Stimulated activated naive CD4-positive, alpha-beta T cell treated with Interleukin-2 at 50 U/mL for 16 hours (primary cell): ENCODE data around the gene SORCS2.

Experiments
- DNase-seq: peaks from one replicate; lab custom pipeline; 2025; lab: John Stamatoyannopoulos, UW

SORCS2 gene

DNA sequence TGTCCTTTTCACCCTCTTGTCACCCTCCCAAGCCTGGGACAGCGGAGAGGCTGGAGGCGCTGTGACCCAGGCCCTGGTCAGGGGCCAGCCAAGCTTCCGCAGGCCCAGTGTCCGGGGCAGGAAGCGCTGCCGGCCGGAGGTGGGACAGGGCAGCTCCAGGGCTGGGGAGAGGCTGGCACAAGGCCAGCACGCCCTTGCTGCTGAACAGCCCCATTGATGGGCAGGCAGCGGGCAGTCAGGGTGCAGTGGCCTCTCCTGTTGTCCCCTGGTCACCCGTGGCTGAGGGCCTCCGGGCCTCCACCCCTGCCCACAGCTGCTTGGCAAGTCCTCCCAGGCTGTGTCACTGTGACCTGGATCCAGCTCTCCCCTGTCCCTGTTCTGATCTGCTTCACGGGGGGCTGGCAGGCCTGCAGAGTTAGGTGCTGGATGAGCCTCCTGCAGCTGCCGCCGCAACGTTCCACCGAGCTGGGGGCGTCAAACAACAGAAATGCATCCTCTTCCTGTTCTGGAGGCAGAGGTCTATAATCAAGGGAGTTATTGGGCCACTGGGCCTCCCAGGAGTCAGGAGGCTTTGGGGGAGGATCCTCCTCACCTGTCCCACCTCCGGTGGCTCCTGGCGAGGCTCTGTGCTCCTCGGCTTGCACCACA, 134.5 kb downstream of the SORCS2 start:
- no peak for DNase-seq

DNA sequence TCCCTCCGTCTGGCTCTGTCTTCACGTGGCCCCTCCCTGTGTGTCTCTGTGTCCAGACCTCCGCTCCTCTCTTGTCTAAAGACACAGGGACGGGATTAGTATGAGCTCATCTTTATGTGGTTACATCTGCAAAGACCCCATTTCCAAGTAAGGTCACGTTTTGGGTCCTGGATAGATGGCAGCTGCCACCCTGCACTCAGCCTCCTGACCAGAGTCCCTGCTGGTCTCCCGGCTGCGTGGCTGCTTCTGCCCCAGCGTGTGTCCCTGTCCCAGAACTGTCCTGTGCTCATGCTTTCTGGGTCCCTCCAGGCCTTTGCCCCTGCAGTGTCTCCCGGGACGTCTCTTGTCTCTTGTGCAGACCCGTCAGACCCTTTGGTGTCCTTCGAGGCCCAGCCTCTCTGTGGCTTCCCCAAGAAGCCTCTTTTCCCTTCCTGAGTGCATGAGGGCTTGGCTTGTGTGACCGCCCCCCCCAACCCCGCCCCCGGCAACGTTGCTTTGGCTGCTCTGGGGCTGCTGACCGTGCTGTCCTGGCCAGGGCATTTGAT, 135.1 kb downstream of the SORCS2 start:
- no peak for DNase-seq

DNA sequence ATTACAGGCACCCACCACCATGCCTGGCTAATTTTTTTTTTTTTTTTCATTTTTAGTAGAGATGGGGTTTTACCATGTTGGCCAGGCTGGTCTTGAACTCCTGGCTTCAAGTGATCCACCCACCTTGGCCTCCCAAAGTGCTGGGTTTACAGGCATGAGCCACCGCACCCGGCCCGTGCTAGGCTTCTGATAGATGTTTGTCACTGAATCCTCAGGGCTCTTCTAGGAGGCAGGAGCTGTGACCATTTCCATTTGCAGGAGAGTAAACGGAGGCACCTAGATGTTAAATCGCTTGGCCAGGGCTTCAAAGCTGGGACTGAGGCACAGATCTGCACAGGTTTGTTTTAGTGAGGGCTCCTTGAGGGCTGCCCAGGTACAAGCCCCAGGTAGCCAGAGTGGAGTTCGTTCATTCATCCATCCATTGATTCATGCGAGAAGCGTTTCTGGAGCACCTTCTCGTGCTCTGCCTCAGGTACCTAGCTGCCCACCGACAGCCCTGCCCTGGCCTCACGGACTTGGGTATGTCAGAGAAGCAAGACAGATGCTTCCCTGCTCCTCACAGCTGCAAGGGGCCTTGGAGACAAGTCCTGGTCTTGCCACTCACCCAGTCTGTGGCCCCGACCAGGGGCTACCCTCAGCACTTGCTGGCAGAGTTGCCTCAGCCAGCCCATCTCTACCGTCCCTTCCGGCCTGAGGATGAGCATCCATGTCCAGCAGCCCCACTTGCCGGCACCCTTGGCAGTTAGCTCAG, 136.0 kb downstream of the SORCS2 start:
- no peak for DNase-seq

DNA sequence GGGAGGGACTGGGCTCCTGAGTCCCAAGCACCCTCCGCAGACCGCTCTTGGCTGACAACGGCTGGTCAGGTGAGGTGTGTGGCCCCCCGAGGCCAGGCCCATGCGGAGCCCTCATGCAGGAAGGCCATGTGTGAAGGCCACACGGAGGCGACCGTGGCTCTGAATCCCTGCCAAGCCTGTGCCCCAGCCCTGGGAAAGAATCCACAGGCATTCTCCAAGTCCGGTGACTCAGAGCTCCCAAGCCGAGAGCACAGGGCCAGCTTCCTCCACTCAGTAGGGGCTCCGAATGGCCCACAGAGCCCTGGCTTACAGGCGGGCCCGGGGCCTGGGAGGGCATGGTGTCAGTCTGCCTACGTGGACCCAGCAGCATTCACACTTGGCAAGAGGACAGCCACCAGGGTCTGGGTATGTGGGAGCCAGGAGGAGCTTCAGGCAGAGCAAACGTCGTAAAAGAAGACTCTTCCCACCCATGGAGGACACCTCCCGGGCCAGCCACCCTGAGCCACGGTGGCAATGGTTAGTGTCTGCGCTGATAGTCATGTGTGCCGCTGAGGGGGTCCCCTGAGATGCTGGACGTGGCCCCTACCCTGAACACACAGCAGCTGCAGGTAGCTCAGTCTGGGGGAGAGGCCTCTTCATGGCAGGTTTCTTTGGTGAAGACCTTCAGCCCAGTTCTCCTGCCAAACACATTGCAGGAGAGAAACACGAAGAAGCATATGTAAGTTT, 136.7 kb downstream of the SORCS2 start:
- no peak for DNase-seq

DNA sequence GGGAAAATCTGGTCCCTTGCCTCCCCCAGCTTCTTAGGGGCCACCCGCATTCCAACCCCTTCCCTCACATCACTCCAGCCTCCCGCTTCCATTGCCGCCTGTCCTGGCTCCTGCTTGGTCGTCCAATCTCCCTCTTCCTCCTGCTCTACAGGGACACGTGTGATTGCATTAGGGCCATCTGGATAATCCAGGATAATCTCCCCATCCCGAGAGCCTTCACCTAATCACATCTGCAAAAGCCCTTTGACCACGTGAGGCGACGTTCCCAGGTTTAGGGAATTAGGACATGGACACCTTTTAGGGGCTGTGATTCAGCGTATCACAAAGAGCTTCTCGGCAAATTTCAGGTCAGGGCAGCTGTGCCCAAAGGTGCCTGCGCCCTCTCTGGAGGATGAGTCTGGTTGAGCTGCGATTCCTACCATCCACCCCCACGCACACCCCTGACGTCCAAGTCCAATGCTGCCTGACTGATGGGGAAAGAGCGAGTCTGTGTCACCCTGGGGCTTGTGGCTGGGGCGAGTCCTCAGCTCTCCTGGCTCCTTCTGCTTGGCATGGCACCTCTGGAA, 137.8 kb downstream of the SORCS2 start:
- DNase-seq, result no peak

DNA sequence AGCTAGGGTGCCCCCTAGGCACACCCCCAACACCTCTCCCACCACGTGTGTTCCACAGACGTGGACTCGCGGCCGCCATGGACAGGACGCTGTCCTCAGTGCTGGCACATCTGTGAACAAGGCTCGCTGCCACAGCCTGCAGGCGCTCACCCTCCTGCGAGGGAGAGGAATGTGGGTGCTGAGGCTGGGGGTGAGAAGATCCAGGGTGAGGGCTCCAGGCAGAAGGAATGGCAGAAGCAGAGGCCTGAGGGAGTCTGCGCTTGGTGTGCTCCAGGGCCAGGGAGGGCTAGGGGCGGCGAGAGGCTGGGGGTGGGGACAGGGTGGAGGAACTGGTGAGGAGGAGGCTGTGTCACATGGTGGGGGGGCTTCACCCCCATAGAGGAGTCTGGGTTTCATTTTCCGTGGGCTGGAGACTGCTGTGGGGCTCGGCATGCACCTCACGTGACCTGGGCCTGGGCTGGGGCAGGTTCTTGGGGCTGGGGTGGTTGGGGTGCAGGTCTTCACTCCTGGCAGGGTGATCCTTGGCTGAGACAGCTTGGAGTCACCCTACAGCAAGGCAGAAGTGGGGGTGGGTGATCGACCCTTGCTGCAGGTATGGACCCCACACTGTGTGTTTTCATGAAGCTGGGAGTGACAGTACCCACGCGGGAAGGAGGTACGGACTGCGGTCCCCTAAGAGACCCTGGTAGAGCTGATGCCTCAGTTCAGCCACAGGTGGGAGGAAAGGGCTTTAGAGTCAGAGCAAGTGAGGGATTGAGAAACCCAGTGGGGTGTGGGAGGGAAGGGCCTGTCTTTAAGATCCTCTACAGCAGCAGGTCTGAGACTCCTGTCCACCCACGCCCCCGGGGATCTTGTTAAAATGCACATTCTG, 138.7 kb downstream of the SORCS2 start:
- no peak for DNase-seq

DNA sequence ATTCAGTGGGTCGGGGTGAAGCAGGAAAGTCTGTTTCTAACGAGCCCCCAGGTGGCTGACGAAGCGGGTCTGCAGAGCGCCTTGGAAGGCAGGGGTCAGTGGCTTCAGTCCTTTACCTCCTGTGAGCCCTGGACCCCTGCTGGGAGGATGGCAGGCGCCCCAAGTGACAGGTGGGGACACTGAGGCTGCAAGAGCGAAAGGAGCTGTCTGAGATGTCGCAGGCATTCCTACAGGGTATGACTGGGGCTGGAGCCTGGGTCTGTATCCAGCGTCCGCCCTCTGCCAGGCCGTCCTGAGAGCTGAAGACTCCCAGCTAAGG, 139.3 kb downstream of the SORCS2 start:
- DNase-seq, result no peak

DNA sequence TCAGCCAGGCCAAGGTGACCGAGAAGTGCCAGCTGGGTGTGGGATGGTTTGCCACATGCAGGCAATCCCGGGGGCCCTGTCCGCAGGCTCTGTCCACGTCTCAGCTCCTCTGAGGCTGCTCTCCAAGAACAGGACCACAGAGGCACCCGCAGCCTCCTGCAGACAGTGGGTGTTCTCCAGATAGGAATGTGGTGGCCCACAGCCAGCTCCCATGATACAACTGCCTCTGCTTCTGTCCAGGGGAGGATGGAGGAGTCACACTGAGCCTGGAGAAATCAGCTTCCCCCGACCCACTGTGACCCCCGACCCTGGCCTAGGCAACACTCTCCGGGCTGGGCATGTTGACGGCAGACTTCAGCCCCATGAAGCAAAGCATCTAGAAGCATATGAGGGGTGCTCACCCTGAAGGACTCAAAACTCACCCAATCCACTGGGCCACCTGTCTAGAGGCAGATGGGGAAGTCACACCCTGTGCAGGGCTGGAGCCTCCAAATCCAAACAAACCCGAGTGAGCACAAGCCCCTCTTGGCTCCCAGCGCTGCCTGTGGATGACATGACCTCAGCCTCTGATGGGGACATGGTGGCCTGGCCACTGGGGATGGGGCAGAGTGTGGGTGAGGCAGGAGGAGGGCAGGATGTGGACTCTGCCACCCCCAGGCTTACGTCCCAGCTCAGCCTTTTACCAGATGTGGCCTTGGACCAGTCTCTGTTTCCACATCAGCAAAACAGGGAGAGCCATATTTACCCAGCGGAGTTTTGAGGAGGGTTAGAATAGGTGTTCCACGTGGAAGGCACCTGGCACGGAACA, 140.1 kb downstream of the SORCS2 start:
- no peak for DNase-seq

DNA sequence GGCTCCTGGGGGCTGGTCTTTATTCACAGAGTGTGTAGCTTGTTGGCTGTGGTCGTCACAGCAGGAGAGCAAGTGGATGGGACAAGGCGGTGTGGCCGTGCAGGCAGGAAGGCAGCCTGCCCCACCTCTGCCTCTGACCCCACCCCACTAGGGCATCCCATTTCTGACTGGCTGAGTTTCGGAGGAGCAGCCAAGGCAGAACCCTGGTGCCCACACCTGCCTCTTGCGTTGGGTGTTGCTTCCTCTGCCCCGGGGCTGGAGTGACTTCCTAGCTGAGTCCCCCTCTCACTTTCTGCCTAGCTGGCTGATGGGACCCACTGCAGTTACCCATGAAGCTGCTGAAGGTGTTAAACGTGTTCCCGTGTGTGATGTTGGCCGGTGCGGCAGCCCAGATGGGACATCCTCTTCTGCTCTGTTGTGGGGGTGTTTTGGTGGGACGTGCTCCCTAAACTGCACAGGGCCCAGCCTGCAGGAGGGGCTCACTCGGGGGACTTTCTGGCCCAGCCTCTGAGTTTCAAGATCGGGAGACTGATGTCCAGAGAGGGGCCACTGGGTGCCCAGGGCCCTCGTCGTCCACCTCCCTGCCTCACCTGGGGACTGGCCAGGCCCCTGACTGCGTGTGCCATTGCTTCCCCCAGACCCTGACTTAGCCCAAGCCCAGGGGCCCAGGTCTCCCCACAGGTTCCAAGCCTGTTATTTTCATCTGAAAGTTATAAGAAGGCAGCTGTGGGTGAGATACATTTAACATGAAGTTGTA, 140.9 kb downstream of the SORCS2 start:
- no peak for DNase-seq

DNA sequence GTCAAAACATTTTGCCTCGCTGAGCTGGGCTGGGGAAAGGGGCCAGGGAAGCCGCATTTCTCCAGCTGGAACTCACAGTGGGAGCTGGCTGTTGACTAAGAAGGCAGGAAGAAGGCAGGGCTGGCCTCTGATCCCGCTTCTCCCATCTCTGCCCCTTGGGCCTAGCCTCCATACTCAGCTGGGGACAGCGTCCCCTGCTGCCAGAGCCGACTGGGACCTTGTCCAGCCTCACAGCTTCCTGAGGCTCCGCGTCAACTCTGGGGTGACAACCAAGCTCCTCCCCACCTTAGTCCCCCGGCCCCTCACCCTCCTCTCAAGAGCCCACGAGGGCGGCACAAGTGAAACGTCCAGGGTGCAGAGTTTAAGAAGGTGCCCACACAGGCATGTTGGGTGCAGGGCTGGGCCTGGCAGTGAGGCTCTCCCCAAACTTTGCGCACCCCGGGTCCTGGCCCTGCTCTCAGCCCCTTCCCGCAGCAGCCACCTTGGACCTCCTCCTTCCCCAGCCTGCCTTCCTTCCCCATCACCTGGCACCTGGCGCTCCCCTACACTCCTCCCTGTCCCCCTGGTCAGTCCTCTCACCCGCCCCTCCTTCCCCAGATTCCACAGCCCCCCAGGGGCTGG, 141.6 kb downstream of the SORCS2 start:
- DNase-seq, result no peak

DNA sequence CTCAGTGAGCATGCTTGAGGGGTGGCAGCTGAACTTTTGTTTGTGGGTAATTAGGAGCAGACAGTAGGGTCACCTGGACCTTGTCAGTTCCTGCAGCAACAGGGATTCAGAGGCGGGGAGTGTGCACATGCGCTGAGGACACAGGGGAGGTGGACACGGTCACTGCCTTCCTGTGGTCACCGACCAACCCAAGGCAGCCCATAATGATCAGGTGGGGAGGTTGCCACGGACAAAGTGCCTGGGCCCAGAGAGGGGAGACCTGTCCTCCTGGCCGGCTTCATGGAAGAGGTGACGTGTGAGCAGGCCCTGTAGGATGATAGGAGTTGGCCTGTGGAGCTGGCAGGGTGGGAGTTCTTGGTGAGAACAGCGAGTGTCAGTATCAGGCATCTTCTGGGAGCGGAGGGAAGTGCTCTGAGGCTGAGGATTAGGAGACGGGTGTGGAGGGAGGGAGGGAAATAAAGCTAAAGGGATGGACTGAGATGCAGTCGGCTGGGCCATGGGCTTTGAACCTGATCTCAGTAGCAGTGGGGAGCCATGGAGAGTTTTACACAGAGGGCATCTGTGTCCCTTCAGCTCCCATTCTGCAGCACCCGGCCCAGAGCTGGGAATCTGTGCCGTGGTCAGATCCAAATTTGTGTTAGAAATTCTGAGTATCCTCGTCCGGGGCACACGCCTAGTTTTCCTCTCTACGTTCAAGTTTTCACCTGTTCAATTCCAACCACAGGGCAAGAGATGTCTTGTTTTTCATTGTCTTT, 142.4 kb downstream of the SORCS2 start:
- no peak for DNase-seq

DNA sequence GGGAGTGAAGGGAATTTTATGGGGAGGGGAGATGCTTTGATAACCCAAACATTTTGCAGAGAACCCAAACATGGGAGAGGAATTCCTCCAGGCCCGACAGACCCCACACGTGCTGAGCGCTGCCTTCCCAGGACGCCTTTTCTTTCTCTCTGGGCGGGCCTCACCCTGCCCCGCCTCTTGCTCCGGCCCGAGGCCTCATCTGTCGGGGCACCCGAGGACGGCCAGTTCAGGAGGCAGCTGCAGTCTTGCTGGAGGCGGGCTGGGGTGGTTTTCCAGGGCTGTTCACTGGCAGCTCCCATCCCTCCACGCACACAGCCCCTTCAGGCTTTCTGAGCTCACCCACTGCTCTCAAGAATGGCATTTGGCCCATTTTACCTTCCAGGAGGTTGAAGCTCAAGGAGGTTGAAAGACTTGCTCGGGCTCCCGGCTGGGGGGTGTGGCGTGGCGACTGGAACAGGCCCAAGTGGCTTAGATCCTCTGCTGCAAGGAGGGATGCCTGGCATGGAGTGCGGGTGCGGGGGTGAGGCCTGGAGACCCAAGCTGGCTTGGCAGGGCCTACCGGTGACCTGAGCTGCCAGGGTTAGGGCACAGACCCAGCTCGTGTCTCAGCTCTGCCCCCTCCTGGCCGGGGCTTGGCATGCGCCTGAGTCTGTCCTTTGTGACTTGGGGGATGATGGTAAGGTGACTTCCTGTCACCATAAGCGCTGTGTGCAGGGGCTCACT, 143.2 kb downstream of the SORCS2 start:
- DNase-seq, result peak; percentile 13

DNA sequence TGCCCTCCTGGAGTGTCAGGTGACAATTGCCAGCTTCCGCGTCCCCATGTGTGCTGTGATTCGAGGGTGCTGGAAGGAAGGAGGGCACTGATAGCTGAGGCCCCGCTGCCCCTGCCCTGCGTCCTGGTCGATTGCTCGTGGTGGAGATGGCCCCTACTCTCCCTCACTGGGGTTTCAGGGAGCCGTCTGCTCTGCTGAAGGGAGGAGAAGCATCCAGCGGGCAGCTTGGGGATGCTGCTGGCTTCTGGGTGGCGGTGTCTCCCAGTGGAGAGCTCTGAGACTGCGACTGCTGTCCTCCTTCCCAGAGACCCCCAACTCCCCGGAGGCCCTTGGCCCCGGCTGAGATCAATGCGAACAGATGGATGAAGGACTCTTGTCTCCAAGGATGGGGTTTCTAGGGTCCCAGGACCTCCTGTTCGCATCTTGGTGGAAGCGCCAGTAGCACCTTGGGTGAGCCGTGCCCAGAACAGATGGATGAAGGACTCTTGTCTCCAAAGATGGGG, 143.8 kb downstream of the SORCS2 start:
- no peak for DNase-seq

DNA sequence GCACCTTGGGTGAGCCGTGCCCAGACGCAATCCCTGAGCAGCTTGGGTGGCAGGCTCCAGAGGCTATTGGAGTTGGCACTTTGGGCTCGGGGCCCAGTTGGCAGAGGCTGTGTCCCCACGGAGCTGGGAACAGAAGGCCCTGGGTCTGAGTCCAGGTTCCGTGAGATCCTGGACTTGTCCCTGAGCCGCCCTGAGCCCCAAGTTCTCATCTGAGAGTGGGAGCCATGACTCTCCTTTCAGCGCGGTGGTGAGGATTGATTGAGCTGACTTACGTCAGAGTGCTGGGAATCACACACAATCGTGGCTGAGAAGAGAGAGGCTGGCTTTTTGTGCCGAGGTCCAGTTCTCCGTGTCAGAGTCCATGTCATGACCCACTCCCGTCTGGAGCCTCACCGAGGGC, 144.4 kb downstream of the SORCS2 start:
- no peak for DNase-seq

DNA sequence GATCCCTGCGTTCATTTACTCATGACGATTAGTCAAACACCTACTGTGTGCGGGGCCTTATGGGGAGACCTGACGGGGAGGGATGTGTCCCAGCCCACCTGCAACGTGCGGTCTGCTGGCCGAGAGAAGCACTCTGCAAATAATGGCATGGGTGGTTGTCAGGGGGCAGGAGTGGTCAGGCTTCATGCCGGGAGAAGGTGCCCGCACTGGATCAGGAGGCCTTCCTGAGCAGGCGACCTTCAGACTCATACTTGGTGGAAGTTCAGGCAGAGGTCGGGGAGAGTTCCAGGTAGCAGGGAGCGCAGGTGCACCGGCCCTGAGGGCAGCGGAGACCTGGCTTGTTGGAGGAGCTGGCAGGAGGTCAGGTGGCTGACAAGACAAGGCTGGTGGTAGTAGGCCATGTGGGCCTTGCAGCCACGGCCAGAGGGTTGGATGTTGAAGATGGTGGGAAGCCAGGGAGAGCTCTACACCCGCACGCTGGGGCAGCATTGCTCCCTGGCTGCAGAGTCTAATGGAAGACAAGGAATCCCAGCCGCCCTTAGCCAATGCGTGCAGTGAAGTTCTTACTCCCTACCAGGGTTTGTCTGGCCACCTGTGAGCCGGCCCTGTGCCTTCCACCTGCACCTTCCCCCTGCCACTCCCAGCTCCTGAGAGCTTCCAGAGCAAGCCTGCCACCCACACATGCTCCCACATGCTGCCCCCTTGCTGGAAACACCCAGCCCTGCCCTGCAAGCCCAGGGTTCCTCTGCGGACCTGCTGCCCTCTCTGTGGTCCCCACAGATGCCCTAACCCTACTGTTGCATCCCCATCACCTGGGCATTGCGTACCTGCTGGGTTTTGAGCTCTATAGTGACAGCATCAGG, 145.1 kb downstream of the SORCS2 start:
- no peak for DNase-seq

DNA sequence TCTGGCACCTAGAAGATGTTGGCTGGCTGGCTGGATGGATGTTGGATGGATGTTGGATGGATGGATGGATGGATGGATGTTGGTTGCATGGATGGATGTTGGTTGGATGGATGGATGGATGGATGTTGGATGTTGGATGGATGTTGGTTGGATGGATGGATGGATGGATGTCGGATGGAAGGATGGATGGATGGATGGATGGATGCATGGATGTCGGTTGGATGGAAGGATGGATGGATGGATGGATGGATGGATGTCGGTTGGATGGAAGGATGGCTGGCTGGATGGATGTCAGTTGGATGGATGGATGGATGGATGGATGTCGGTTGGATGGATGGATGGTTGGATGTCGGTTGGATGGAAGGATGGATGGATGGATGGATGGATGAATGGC, 145.7 kb downstream of the SORCS2 start:
- DNase-seq, result no peak
